IMR-90 (cell line): Measurements from ENCODE around the gene TCERG1L. TPM values are rescaled to one million over a fixed set of nuclear protein-coding genes. Genes with fewer than 3 reads are reported as not detected.

Experiments used
- ATAC-seq: fragments of 200-7000 bp; cut with Tn5 transposase; 2 replicates; pipeline ENCODE4 v1.9.1; 2020; ENCODE audit warnings: low read depth, mild to moderate bottlenecking, moderate library complexity
- BruUV-seq: library from RNA; stranded (reverse); fragments of 400-500 nt; replicated peaks from 2 replicates; lab custom pipeline; 2021; lab: Mats Ljungman, UMichigan
- CTCF ChIA-PET: fragments of 300-600 bp; formaldehyde crosslinking; extraction: SDS; loops from one replicate; lab custom pipeline; 2021; ENCODE audit warnings: antibody characterized with exemption; lab: Yijun Ruan, JAX
- POLR2A ChIA-PET: fragments of 300-600 bp; sonication (Branson Sonifier 250); formaldehyde crosslinking; loops from one replicate; lab custom pipeline; 2022; ENCODE audit warnings: antibody characterized with exemption; ENCODE audit not compliant: unreplicated experiment; lab: Charles Lee
- DNase-seq: peaks from one replicate; pipeline ENCODE4 v3.0.0; 2013
- H2AFZ ChIP-seq: replicated peaks from 2 replicates; pipeline ENCODE3; 2013; ENCODE audit warnings: low read length, mild to moderate bottlenecking; ENCODE audit not compliant: poor library complexity
- H2AK5ac ChIP-seq: 2 replicates; pipeline ENCODE4 v1.6.1; 2013; ENCODE audit warnings: low read depth, low read length, inconsistent platforms
- H2AK9ac ChIP-seq: replicated peaks from 2 replicates; pipeline ENCODE3; 2013; ENCODE audit warnings: mild to moderate bottlenecking, low read depth, low read length, moderate library complexity; ENCODE audit not compliant: poor library complexity
- H2BK120ac ChIP-seq: 2 replicates; pipeline ENCODE4 v1.6.1; 2013; ENCODE audit warnings: low read depth, low read length, inconsistent platforms
- H2BK15ac ChIP-seq: 3 replicates; pipeline ENCODE4 v1.6.1; 2013; ENCODE audit warnings: low read depth, low read length, inconsistent platforms
- H2BK20ac ChIP-seq: 2 replicates; pipeline ENCODE4 v1.6.1; 2013; ENCODE audit warnings: low read depth, mild to moderate bottlenecking, inconsistent platforms, low read length, moderate library complexity
- H2BK5ac ChIP-seq: 2 replicates; pipeline ENCODE4 v1.6.1; 2013; ENCODE audit warnings: mild to moderate bottlenecking, low read depth, low read length, inconsistent platforms; ENCODE audit not compliant: poor library complexity, severe bottlenecking
- H3K14ac ChIP-seq: replicated peaks from 2 replicates; pipeline ENCODE4 v1.6.1; 2013; ENCODE audit warnings: low read depth, low read length, inconsistent platforms
- H3K18ac ChIP-seq: 2 replicates; pipeline ENCODE4 v1.6.1; 2013; ENCODE audit warnings: low read depth, low read length, control low read depth
- H3K23ac ChIP-seq: 2 replicates; pipeline ENCODE4 v1.6.1; 2013; ENCODE audit warnings: low read depth, low read length, inconsistent platforms
- H3K27ac ChIP-seq: 2 replicates; pipeline ENCODE4 v1.5.1; 2013; ENCODE audit warnings: mild to moderate bottlenecking, control low read depth, low read length; ENCODE audit not compliant: insufficient read depth
- H3K27me3 ChIP-seq: 2 replicates; pipeline ENCODE4 v1.6.1; 2013; ENCODE audit warnings: low read length; ENCODE audit not compliant: control insufficient read depth, insufficient read depth
- H3K36me3 ChIP-seq: 2 replicates; pipeline ENCODE4 v1.6.1; 2013; ENCODE audit warnings: low read length, mixed read lengths; ENCODE audit not compliant: control insufficient read depth, insufficient read depth
- H3K4ac ChIP-seq: 2 replicates; pipeline ENCODE4 v1.6.1; 2013; ENCODE audit warnings: low read depth, low read length, inconsistent platforms
- H3K4me1 ChIP-seq: 2 replicates; pipeline ENCODE4 v1.6.1; 2013; ENCODE audit warnings: low read length, mixed read lengths; ENCODE audit not compliant: control insufficient read depth, insufficient read depth
- H3K4me2 ChIP-seq: 2 replicates; pipeline ENCODE4 v1.6.1; 2013; ENCODE audit warnings: low read depth, mild to moderate bottlenecking, control low read depth, low read length, moderate library complexity
- H3K4me3 ChIP-seq: 2 replicates; pipeline ENCODE4 v1.5.1; 2013; ENCODE audit warnings: low read depth, mild to moderate bottlenecking, control low read depth, low read length, moderate library complexity; ENCODE audit not compliant: insufficient read depth
- H3K56ac ChIP-seq: 2 replicates; pipeline ENCODE4 v1.6.1; 2013; ENCODE audit warnings: low read length, inconsistent platforms; ENCODE audit not compliant: insufficient read depth; ENCODE audit errors: extremely low read depth
- H3K79me1 ChIP-seq, 2 experiments: 2 replicates each; pipeline ENCODE4 v1.6.1; 2013; ENCODE audit warnings: low read length in 2 of 2, inconsistent platforms in 1 of 2, low read depth in 1 of 2
- H3K9ac ChIP-seq: 2 replicates; pipeline ENCODE4 v1.6.1; 2013; ENCODE audit warnings: low read depth, low read length, control low read depth
- H3K9me1 ChIP-seq: 2 replicates; pipeline ENCODE4 v1.6.1; 2013; ENCODE audit warnings: low read length, inconsistent platforms; ENCODE audit not compliant: insufficient read depth
- H3K9me3 ChIP-seq: 2 replicates; pipeline ENCODE4 v1.6.1; 2013; ENCODE audit warnings: low read length; ENCODE audit not compliant: control insufficient read depth, insufficient read depth
- H4K20me1 ChIP-seq: 2 replicates; pipeline ENCODE4 v1.6.1; 2013; ENCODE audit warnings: low read length, inconsistent platforms; ENCODE audit not compliant: insufficient read depth
- H4K5ac ChIP-seq: 2 replicates; pipeline ENCODE4 v1.6.1; 2013; ENCODE audit warnings: mild to moderate bottlenecking, low read depth, low read length, control low read depth
- H4K8ac ChIP-seq, 2 experiments: 2 replicates each; pipeline ENCODE4 v1.6.1; 2013; ENCODE audit warnings: low read depth in 2 of 2, low read length in 2 of 2, control low read depth in 1 of 2, inconsistent platforms in 1 of 2
- H4K91ac ChIP-seq: 2 replicates; pipeline ENCODE4 v1.6.1; 2013; ENCODE audit warnings: low read depth, low read length, inconsistent platforms; ENCODE audit not compliant: insufficient read depth
- BHLHE40 ChIP-seq: fragments of 150-350 bp; IDR thresholded peaks from 2 replicates; pipeline ENCODE4 v1.6.1; 2016; ENCODE audit warnings: mild to moderate bottlenecking, low read depth, low read length
- CEBPB ChIP-seq: IDR thresholded peaks from 2 replicates; pipeline ENCODE4 v1.6.1; 2012; ENCODE audit warnings: low read depth, low read length, improper control_type of control experiment
- CHD1 ChIP-seq: IDR thresholded peaks from 2 replicates; pipeline ENCODE4 v1.6.1; 2012; ENCODE audit warnings: low read depth, low read length, improper control_type of control experiment
- CTCF ChIP-seq: conservative IDR thresholded peaks from 2 replicates; pipeline ENCODE4 v1.5.1; 2012; ENCODE audit warnings: mild to moderate bottlenecking, low read depth, low read length, improper control_type of control experiment
- ELK1 ChIP-seq: fragments of 150-350 bp; IDR thresholded peaks from 2 replicates; pipeline ENCODE4 v1.6.1; 2016; ENCODE audit warnings: low read depth, mild to moderate bottlenecking, low read length, moderate library complexity, borderline replicate concordance
- FOS ChIP-seq: fragments of 150-350 bp; IDR thresholded peaks from 2 replicates; pipeline ENCODE4 v1.6.1; 2016; ENCODE audit warnings: low read depth, low read length
- MAFK ChIP-seq: IDR thresholded peaks from 2 replicates; pipeline ENCODE4 v1.6.1; 2012; ENCODE audit warnings: low read depth, low read length, improper control_type of control experiment
- MAZ ChIP-seq: IDR thresholded peaks from 2 replicates; pipeline ENCODE4 v1.6.1; 2012; ENCODE audit warnings: low read depth, mild to moderate bottlenecking, low read length, improper control_type of control experiment, moderate library complexity, borderline replicate concordance
- MXI1 ChIP-seq: IDR thresholded peaks from 2 replicates; pipeline ENCODE4 v1.6.1; 2012; ENCODE audit warnings: low read depth, mild to moderate bottlenecking, low read length, moderate library complexity, borderline replicate concordance
- NFE2L2 ChIP-seq: fragments of 150-350 bp; IDR thresholded peaks from 2 replicates; pipeline ENCODE4 v1.6.1; 2016; ENCODE audit warnings: low read depth, mild to moderate bottlenecking, low read length
- POLR2A ChIP-seq: IDR thresholded peaks from 2 replicates; pipeline ENCODE4 v1.6.1; 2012; ENCODE audit warnings: mild to moderate bottlenecking, low read depth, low read length
- RAD21 ChIP-seq: IDR thresholded peaks from 2 replicates; pipeline ENCODE4 v1.6.1; 2012; ENCODE audit warnings: low read length, improper control_type of control experiment
- RCOR1 ChIP-seq: IDR thresholded peaks from 2 replicates; pipeline ENCODE4 v1.6.1; 2012; ENCODE audit warnings: mild to moderate bottlenecking, low read length, improper control_type of control experiment; ENCODE audit not compliant: insufficient replicate concordance
- RFX5 ChIP-seq: IDR thresholded peaks from 2 replicates; pipeline ENCODE4 v1.8.0; 2012; ENCODE audit warnings: low read depth, mild to moderate bottlenecking, low read length, moderate library complexity
- SMC3 ChIP-seq: fragments of 150-350 bp; IDR thresholded peaks from 2 replicates; pipeline ENCODE4 v1.6.1; 2016; ENCODE audit warnings: low read depth, mild to moderate bottlenecking, antibody characterized with exemption, low read length, moderate library complexity
- USF2 ChIP-seq: fragments of 150-350 bp; IDR thresholded peaks from 2 replicates; pipeline ENCODE4 v1.6.1; 2017; ENCODE audit warnings: mild to moderate bottlenecking, antibody characterized with exemption, low read length, low read depth
- WGBS, 2 experiments: methylation state at CpG; one replicate each; pipeline versions ENCODE4 v1.1.5 to v1.1.7; 2013; ENCODE audit warnings: missing lambda C conversion rate in 2 of 2; ENCODE audit not compliant: insufficient read length in 1 of 2; ENCODE audit errors: extremely low coverage in 2 of 2; 5-methylcytosine and 5-hydroxymethylcytosine counted together
- dilution Hi-C: fragments of 300-500 bp; cut with HindIII; formaldehyde crosslinking; loops from one replicate; pipeline ENCODE4 v1.14.3; 2018; ENCODE audit warnings: low sequenced_read_pairs; ENCODE audit not compliant: unreplicated experiment
- in situ Hi-C: fragments of 300-500 bp; cut with MboI; formaldehyde crosslinking; loops from 3 replicates; pipeline ENCODE4 v1.14.3; 2019; ENCODE audit warnings: low sequenced_read_pairs, inconsistent platforms, mixed read lengths
- intact Hi-C: fragments of 100-400 bp; cut with micrococcal nuclease; formaldehyde crosslinking; loops from 2 replicates; pipeline ENCODE4 v1.10.0; 2022
- polyA plus RNA-seq, 3 experiments: library from polyadenylated mRNA; depleted of rRNA; stranded (reverse); fragments of >200 nt; gene quantifications; 2 replicates each; pipeline ENCODE4 v1.2.3, GENCODE V29; 2012; ENCODE audit warnings: low replicate concordance in 1 of 3
- total RNA-seq: library from RNA; depleted of rRNA; stranded (reverse); fragments of >200 nt; gene quantifications from 2 replicates; pipeline ENCODE4 v1.2.3, GENCODE V29; 2012

TCERG1L gene
- total and polyA plus RNA-seq, 2 of the 4 experiments (the other 2 are of a cell fraction): not detected

- H4K5ac ChIP-seq: no peak overlapping the region
- dilution Hi-C loops (no loop called here), in situ Hi-C loops (no loop called here), intact Hi-C loops (no loop called here)
- no peak overlapping the region for H3K4me2 ChIP-seq
- H2BK120ac ChIP-seq: no peak overlapping the region
- no peak overlapping the region for H3K27ac ChIP-seq
- POLR2A ChIA-PET: no interaction called here
- no peak overlapping the region for H3K4me3 ChIP-seq
- H3K4me1 ChIP-seq: no peaks in the 10 kb centered on the region
- no peak overlapping the region for H4K8ac ChIP-seq
- CTCF ChIA-PET: no interaction called here
- no peak overlapping the region for H2BK15ac ChIP-seq
- H3K36me3 ChIP-seq: no peaks in the 10 kb centered on the region
- DNase-seq: no peak
- H3K14ac ChIP-seq: no peak overlapping the region
- H2BK5ac ChIP-seq: no peak overlapping the region
- no peak overlapping the region for H2AFZ ChIP-seq
- H2AK9ac ChIP-seq: no peak overlapping the region
- no peaks in the 10 kb centered on the region for H3K9me1 ChIP-seq
- no peaks in the 10 kb centered on the region for H3K27me3 ChIP-seq
- TF ChIP-seq MAFK (no peak), BHLHE40 (no peak), RCOR1 (no peak), SMC3 (no peak), FOS (no peak), MXI1 (no peak), USF2 (no peak), POLR2A (no peak), RFX5 (no peak), NFE2L2 (no peak), CHD1 (no peak), RAD21 (no peak), ELK1 (no peak), CEBPB (no peak), CTCF (no peak), MAZ (no peak)
- BruUV-seq: no TSS peak
- no peak overlapping the region for H3K18ac ChIP-seq
- no peak overlapping the region for H3K9ac ChIP-seq
- no peaks in the 10 kb centered on the region for H3K79me1 ChIP-seq
- no peak overlapping the region for H3K23ac ChIP-seq
- H2BK20ac ChIP-seq: no peak overlapping the region
- no CpG with 5 or more reads among the region's 8 CpGs for WGBS, 2 experiments
- no peak overlapping the region for H2AK5ac ChIP-seq
- no peaks in the 10 kb centered on the region for H4K20me1 ChIP-seq
- H4K91ac ChIP-seq: no peak overlapping the region
- no peak for ATAC-seq
- peaks cover 45% of the 10 kb centered on the region for H3K9me3 ChIP-seq
- H3K56ac ChIP-seq: no peak overlapping the region
- no peak overlapping the region for H3K4ac ChIP-seq
Measured at GRCh38 chr10:131128731-131129130, 182.8 kb downstream of the TCERG1L start.
